Stimulated activated naive CD8-positive, alpha-beta T cell treated with anti-CD3 and anti-CD28 coated beads, Interleukin-15, Interleukin-2, amounts not matched to agents 100 ng/mL and 50 ng/mL, for 24 hours (primary cell): ENCODE results near the gene GAB2.
"Not testable (repeated sequence)": the region's sequence is repeated elsewhere in the genome, so short reads cannot be mapped to it uniquely, and the experiment has no call there.

ENCODE experiments used
- H3K27ac Mint-ChIP-seq: one replicate; pipeline ENCODE4 v1.8.0; 2021; ENCODE audit warnings: mild to moderate bottlenecking, mixed read lengths
- H3K27me3 Mint-ChIP-seq: one replicate; pipeline ENCODE4 v1.8.0; 2021; ENCODE audit warnings: mixed read lengths
- H3K36me3 Mint-ChIP-seq: one replicate; pipeline ENCODE4 v1.8.0; 2021; ENCODE audit warnings: low read depth, mixed read lengths
- H3K4me1 Mint-ChIP-seq: one replicate; pipeline ENCODE4 v1.8.0; 2021; ENCODE audit warnings: low read depth, mixed read lengths
- H3K4me3 Mint-ChIP-seq: one replicate; pipeline ENCODE4 v1.8.0; 2021; ENCODE audit warnings: mild to moderate bottlenecking, mixed read lengths
- H3K9me3 Mint-ChIP-seq: one replicate; pipeline ENCODE4 v1.8.0; 2021; ENCODE audit warnings: mixed read lengths

Gene GAB2, protein sequence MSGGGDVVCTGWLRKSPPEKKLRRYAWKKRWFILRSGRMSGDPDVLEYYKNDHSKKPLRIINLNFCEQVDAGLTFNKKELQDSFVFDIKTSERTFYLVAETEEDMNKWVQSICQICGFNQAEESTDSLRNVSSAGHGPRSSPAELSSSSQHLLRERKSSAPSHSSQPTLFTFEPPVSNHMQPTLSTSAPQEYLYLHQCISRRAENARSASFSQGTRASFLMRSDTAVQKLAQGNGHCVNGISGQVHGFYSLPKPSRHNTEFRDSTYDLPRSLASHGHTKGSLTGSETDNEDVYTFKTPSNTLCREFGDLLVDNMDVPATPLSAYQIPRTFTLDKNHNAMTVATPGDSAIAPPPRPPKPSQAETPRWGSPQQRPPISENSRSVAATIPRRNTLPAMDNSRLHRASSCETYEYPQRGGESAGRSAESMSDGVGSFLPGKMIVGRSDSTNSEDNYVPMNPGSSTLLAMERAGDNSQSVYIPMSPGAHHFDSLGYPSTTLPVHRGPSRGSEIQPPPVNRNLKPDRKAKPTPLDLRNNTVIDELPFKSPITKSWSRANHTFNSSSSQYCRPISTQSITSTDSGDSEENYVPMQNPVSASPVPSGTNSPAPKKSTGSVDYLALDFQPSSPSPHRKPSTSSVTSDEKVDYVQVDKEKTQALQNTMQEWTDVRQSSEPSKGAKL

GRCh38 chr11:78417175-78417887 is at the start of gene GAB2:
Gene GAB2 (minus strand): TSS chr11:78417820. CDS start chr11:78417720, 100 bp downstream.
- Mint-ChIP-seq H3K27ac (peak within 1 kb of the TSS; percentile 82), H3K27me3 (peaks cover 34% of the 10 kb centered on the region), H3K36me3 (no peaks in the 10 kb centered on the region), H3K4me3 (peak within 1 kb of the TSS; percentile 84), H3K9me3 (no peaks in the 10 kb centered on the region), H3K4me1 (peaks cover 35% of the 10 kb centered on the region)

- Mint-ChIP-seq H3K27me3 (no peaks in the 10 kb centered on the region), H3K4me1 (peaks cover 16% of the 10 kb centered on the region), H3K9me3 (peaks cover 5% of the 10 kb centered on the region), H3K4me3 (no peak overlapping the region), H3K27ac (no peak overlapping the region), H3K36me3 (peaks cover 33% of the 10 kb centered on the region)
Observed at GRCh38 chr11:78467370-78467769, 49.8 kb upstream of the GAB2 start.

GRCh38 chr11:78465169-78465942 is 47.7 kb upstream of the GAB2 start:
- Mint-ChIP-seq H3K27ac (peak overlapping the region; percentile 74), H3K9me3 (no peaks in the 10 kb centered on the region), H3K4me3 (peak overlapping the region; percentile 50), H3K4me1 (peaks cover 19% of the 10 kb centered on the region), H3K36me3 (peaks cover 43% of the 10 kb centered on the region), H3K27me3 (no peaks in the 10 kb centered on the region)

GRCh38 chr11:78464787-78465168 is 47.2 kb upstream of the GAB2 start:
- peaks cover 49% of the 10 kb centered on the region for H3K36me3 Mint-ChIP-seq
- not testable (repeated sequence) for H3K27me3 Mint-ChIP-seq

GRCh38 chr11:78460471-78460870 is 42.9 kb upstream of the GAB2 start:
- Mint-ChIP-seq H3K9me3 (no peaks in the 10 kb centered on the region), H3K36me3 (peaks cover 67% of the 10 kb centered on the region), H3K4me3 (no peak overlapping the region), H3K4me1 (peaks cover 15% of the 10 kb centered on the region), H3K27ac (no peak overlapping the region), H3K27me3 (no peaks in the 10 kb centered on the region)

More at GRCh38 chr11:78464787-78465168, 47.2 kb upstream of the GAB2 start:
- not testable (repeated sequence) for H3K27ac Mint-ChIP-seq, H3K9me3 Mint-ChIP-seq, H3K4me3 Mint-ChIP-seq
- H3K4me1 Mint-ChIP-seq: peaks cover 20% of the 10 kb centered on the region

DNA sequence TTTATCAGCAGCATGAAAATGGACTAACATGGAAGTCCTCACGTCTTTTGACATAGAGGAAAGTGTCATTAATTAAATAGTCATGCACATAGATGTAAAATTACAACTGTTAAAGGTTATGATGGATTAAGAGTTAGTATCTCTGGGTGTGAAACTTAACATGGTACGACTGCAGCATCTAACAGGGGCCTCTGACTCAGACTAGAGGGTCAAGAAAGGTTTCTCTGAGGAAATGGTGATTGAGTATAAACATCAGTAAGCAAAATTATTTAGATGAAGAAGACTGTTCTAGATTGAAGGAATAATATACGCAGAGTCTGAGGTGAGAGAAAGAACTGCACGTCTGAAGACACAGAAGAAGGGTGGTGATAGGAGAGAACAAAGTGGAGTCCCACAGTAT is 42.1 kb upstream of the GAB2 start:
- Mint-ChIP-seq H3K27me3 (no peaks in the 10 kb centered on the region), H3K36me3 (peaks cover 69% of the 10 kb centered on the region), H3K4me3 (no peak overlapping the region), H3K27ac (no peak overlapping the region), H3K9me3 (no peaks in the 10 kb centered on the region), H3K4me1 (peaks cover 11% of the 10 kb centered on the region)

DNA sequence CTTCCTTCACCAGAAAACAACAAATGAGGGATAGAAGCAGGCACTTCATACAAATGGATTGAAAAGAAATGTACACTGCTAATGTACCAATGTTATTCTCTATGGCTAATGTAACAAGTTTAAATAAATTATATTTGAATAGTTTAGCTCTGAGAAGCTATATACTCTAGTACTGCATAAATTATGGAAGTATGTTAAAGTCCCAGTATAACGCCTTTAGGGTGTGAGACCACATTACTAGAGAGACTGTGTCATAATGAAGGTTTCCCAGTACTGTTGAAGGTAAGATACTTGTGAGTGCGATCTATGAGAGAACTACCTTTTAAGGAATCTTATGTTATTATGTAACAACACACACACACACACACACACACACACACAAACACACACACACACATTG is 39.8 kb upstream of the GAB2 start:
- H3K4me1 Mint-ChIP-seq: peaks cover 17% of the 10 kb centered on the region
- no peak overlapping the region for H3K27ac Mint-ChIP-seq
- H3K9me3 Mint-ChIP-seq: no peaks in the 10 kb centered on the region
- H3K27me3 Mint-ChIP-seq: no peaks in the 10 kb centered on the region
- H3K36me3 Mint-ChIP-seq: peaks cover 57% of the 10 kb centered on the region
- no peak overlapping the region for H3K4me3 Mint-ChIP-seq

GRCh38 chr11:78453140-78453935 is 35.7 kb upstream of the GAB2 start:
- Mint-ChIP-seq H3K27ac (no peak overlapping the region), H3K27me3 (no peaks in the 10 kb centered on the region), H3K4me3 (no peak overlapping the region), H3K4me1 (peaks cover 13% of the 10 kb centered on the region), H3K9me3 (no peaks in the 10 kb centered on the region), H3K36me3 (peaks cover 24% of the 10 kb centered on the region)

GRCh38 chr11:78451371-78452150 is 33.9 kb upstream of the GAB2 start:
- H3K9me3 Mint-ChIP-seq: no peaks in the 10 kb centered on the region
- peaks cover 13% of the 10 kb centered on the region for H3K4me1 Mint-ChIP-seq
- no peak overlapping the region for H3K27ac Mint-ChIP-seq
- no peak overlapping the region for H3K4me3 Mint-ChIP-seq
- H3K27me3 Mint-ChIP-seq: no peaks in the 10 kb centered on the region
- H3K36me3 Mint-ChIP-seq: peaks cover 10% of the 10 kb centered on the region

DNA sequence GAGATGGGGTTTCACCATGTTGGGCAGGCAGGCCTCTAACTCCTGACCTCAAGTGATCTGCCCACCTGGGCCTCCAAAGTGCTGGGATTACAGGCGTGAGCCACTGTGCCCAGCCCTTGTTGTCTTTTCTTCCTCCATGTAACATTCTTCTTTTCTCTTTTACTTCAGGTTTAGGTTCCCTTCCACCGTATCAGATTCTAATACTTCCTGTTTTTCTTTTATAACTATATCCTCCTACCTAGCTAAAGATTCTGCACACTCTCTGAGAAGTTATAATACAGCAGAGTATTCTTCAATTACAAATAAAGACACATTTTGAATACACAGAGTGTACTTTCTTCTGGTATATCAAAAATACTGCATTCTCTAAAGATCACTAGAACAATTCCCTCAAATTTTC is 33.2 kb upstream of the GAB2 start:
- Mint-ChIP-seq H3K27ac (no peak overlapping the region), H3K4me1 (peaks cover 13% of the 10 kb centered on the region), H3K4me3 (no peak overlapping the region), H3K9me3 (no peaks in the 10 kb centered on the region), H3K36me3 (peaks cover 10% of the 10 kb centered on the region), H3K27me3 (no peaks in the 10 kb centered on the region)

- Mint-ChIP-seq H3K4me3 (no peak overlapping the region), H3K27me3 (no peaks in the 10 kb centered on the region), H3K4me1 (peaks cover 13% of the 10 kb centered on the region), H3K27ac (no peak overlapping the region), H3K36me3 (peaks cover 7% of the 10 kb centered on the region), H3K9me3 (no peaks in the 10 kb centered on the region)
Observed at GRCh38 chr11:78449866-78450265, 32.2 kb upstream of the GAB2 start.

DNA sequence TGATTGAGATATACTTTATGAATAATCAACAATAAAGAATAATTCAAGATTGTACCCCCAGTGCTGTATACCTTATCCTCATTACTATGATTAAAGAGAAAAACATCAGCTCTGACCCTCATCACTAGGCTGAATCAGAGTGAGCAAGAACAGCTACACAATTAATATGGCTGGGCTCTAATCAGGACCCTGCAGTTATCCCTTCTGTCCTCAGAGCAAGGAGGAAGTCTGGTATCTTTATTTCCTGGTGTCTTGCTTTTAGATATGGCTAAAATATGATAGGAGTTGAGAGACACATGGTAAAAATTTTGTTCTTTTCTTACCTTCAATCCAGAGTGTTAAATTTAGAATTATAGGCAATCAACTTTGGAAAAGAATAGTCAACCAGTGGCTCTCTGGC is 28.6 kb upstream of the GAB2 start:
- no peak overlapping the region for H3K27ac Mint-ChIP-seq
- H3K9me3 Mint-ChIP-seq: no peaks in the 10 kb centered on the region

GRCh38 chr11:78444726-78445125 is 27.1 kb upstream of the GAB2 start:
- no peaks in the 10 kb centered on the region for H3K4me1 Mint-ChIP-seq
- no peaks in the 10 kb centered on the region for H3K9me3 Mint-ChIP-seq
- H3K36me3 Mint-ChIP-seq: peaks cover 29% of the 10 kb centered on the region
- H3K27me3 Mint-ChIP-seq: no peaks in the 10 kb centered on the region
- no peak overlapping the region for H3K4me3 Mint-ChIP-seq
- H3K27ac Mint-ChIP-seq: no peak overlapping the region

More for the DNA sequence above, 28.6 kb upstream of the GAB2 start:
- peaks cover 23% of the 10 kb centered on the region for H3K36me3 Mint-ChIP-seq
- H3K4me1 Mint-ChIP-seq: no peaks in the 10 kb centered on the region
- no peak overlapping the region for H3K4me3 Mint-ChIP-seq
- no peaks in the 10 kb centered on the region for H3K27me3 Mint-ChIP-seq
